ENCODE data around the gene FCHO2.

The FCHO2 gene

GRCh38 chr5:73116506-73116905 is 160.7 kb downstream of the FCHO2 start:
- in situ Hi-C loops (cut with HindIII; ENCODE audit: low pct_ligation_motif_present, low sequenced_read_pairs): no loop called here
- peak overlapping the region; percentile 93 for H3K27ac ChIP-seq

GRCh38 chr5:73117088-73117740 is 161.4 kb downstream of the FCHO2 start:
- DNase-seq: no peak
- TF ChIP-seq CTCF (IDR thresholded peaks at IDR 0.05; ENCODE audit: low read depth, low read length, missing control alignments): no peak
- Histone ChIP-seq H3K4me3 (ENCODE audit: low read depth, low read length) (no peak overlapping the region), H3K27me3 (replicated peaks) (no peaks in the 10 kb centered on the region), H3K27ac (no peak overlapping the region), H3K36me3 (replicated peaks) (no peaks in the 10 kb centered on the region)
- in situ Hi-C loops (cut with HindIII; ENCODE audit: low pct_ligation_motif_present, low sequenced_read_pairs): no loop called here

More at GRCh38 chr5:73116506-73116905, 160.7 kb downstream of the FCHO2 start:
- Histone ChIP-seq H3K27me3 (replicated peaks) (no peaks in the 10 kb centered on the region), H3K4me3 (ENCODE audit: low read depth, low read length) (no peak overlapping the region), H3K36me3 (replicated peaks) (no peaks in the 10 kb centered on the region)
- no peak for TF ChIP-seq CTCF (IDR thresholded peaks at IDR 0.05; ENCODE audit: low read depth, low read length, missing control alignments)
- DNase-seq: no peak

- H3K27me3 ChIP-seq (replicated peaks): no peaks in the 10 kb centered on the region
- H3K4me3 ChIP-seq (ENCODE audit: low read depth, low read length): no peak overlapping the region
- no peak for TF ChIP-seq CTCF (IDR thresholded peaks at IDR 0.05; ENCODE audit: low read depth, low read length, missing control alignments)
- no peak for DNase-seq
- H3K36me3 ChIP-seq (replicated peaks): peaks cover 2% of the 10 kb centered on the region
- in situ Hi-C loops (cut with HindIII; ENCODE audit: low pct_ligation_motif_present, low sequenced_read_pairs): no loop called here
- H3K27ac ChIP-seq: no peak overlapping the region
Measured at GRCh38 chr5:73118391-73118973, 162.6 kb downstream of the FCHO2 start.

GRCh38 chr5:73119451-73120157 is 163.8 kb downstream of the FCHO2 start:
- no peak overlapping the region for H3K27ac ChIP-seq
- in situ Hi-C loops (cut with HindIII; ENCODE audit: low pct_ligation_motif_present, low sequenced_read_pairs): no loop called here
- H3K36me3 ChIP-seq (replicated peaks): peaks cover 12% of the 10 kb centered on the region
- no peak for TF ChIP-seq CTCF (IDR thresholded peaks at IDR 0.05; ENCODE audit: low read depth, low read length, missing control alignments)
- peak overlapping the region; percentile 79 for H3K4me3 ChIP-seq (ENCODE audit: low read depth, low read length)
- no peaks in the 10 kb centered on the region for H3K27me3 ChIP-seq (replicated peaks)
- no peak for DNase-seq

- Histone ChIP-seq H3K4me3 (ENCODE audit: low read depth, low read length) (peak within 1 kb of the TSS; percentile 79), H3K27me3 (replicated peaks) (no peaks in the 10 kb centered on the region), H3K36me3 (replicated peaks) (peaks cover 19% of the 10 kb centered on the region), H3K27ac (peak within 1 kb of the TSS; percentile 32)
- no peak for TF ChIP-seq CTCF (IDR thresholded peaks at IDR 0.05; ENCODE audit: low read depth, low read length, missing control alignments)
- DNase-seq: peak; percentile 20
- in situ Hi-C loops (cut with HindIII; ENCODE audit: low pct_ligation_motif_present, low sequenced_read_pairs): no loop called here
Measured at GRCh38 chr5:73120222-73121118, 164.6 kb downstream of the FCHO2 start, which contains the start of gene TMEM171. TMEM171 (plus strand) TSS chr5:73120575; CDS start chr5:73123374, 2,799 bp downstream.
